ENCODE data around the gene USP35. TPM values are rescaled to one million over a fixed set of nuclear protein-coding genes. Genes with fewer than 3 reads are reported as not detected.
A peak's percentile ranks its signal among the peaks of the same experiment; 100 is the strongest.
"Not testable (repeated sequence)": the region's sequence is repeated elsewhere in the genome, so short reads cannot be mapped to it uniquely, and the experiment has no call there.

The USP35 gene
- total and polyA plus RNA-seq, 4 experiments from 2014 or later = 0.11 to 14.3 (median 6.8) TPM

GRCh38 chr11:78230161-78230877, 41.6 kb downstream of the USP35 start:
- Histone ChIP-seq H3K4me3 (ENCODE audit: low read length in 2 of 2) (no peak overlapping the region), H3K27ac (ENCODE audit: low read depth, low read length) (no peak overlapping the region), H3K4me1 (ENCODE audit: insufficient read depth, low read length) (no peaks in the 10 kb centered on the region), H3K27me3 (ENCODE audit: insufficient read depth, low read length) (no peaks in the 10 kb centered on the region), H3K9me3 (ENCODE audit: control insufficient read depth in 1 of 2, low read length in 2 of 2) (no peaks in the 10 kb centered on the region), H3K36me3 (ENCODE audit: insufficient read depth, low read length) (no peaks in the 10 kb centered on the region)
- Mint-ChIP-seq H3K9me3 (no peaks in the 10 kb centered on the region), H3K36me3 (peaks cover under 1 to 4% of the 10 kb centered on the region in 2 donors), H3K27me3 (no peaks in the 10 kb centered on the region), H3K27ac (peak overlapping the region in 1 of 7 donors; percentile 1), H3K4me1 (peaks cover 3 to 8% (median 5%) of the 10 kb centered on the region in 4 donors), H3K4me3 (no peak overlapping the region)
- ChIA-PET CTCF (ENCODE audit: partially characterized antibody) (no interaction called here), POLR2A (ENCODE audit: partially characterized antibody) (no interaction called here)
- no peak for DNase-seq
- intact Hi-C loops (cut with micrococcal nuclease) = no loop called here

GRCh38 chr11:78231962-78232501, 43.3 kb downstream of the USP35 start:
- Histone ChIP-seq H3K27me3 (ENCODE audit: insufficient read depth, low read length) (no peaks in the 10 kb centered on the region), H3K9me3 (ENCODE audit: control insufficient read depth in 1 of 2, low read length in 2 of 2) (no peaks in the 10 kb centered on the region), H3K4me3 (ENCODE audit: low read length in 2 of 2) (no peak overlapping the region), H3K36me3 (ENCODE audit: insufficient read depth, low read length) (no peaks in the 10 kb centered on the region), H3K27ac (ENCODE audit: low read depth, low read length) (no peak overlapping the region), H3K4me1 (ENCODE audit: insufficient read depth, low read length) (no peaks in the 10 kb centered on the region)
- Mint-ChIP-seq H3K9me3 (peaks cover 0 to under 1% (median 0%) of the 10 kb centered on the region in 8 donors), H3K4me1 (peaks cover 3 to 8% (median 5%) of the 10 kb centered on the region in 4 donors), H3K27me3 (no peaks in the 10 kb centered on the region), H3K4me3 (no peak overlapping the region), H3K27ac (no peak overlapping the region), H3K36me3 (peaks cover 9 to 11% of the 10 kb centered on the region in 2 donors)
- ChIA-PET POLR2A (ENCODE audit: partially characterized antibody) (no interaction called here), CTCF (ENCODE audit: partially characterized antibody) (no interaction called here)
- intact Hi-C loops (cut with micrococcal nuclease) = no loop called here
- DNase-seq = no peak

- H3K4me3 ChIP-seq (ENCODE audit: low read length in 2 of 2); H3K4me1 Mint-ChIP-seq; H3K4me1 ChIP-seq (ENCODE audit: insufficient read depth, low read length); H3K27me3 Mint-ChIP-seq; H3K27ac Mint-ChIP-seq; POLR2A ChIA-PET (ENCODE audit: partially characterized antibody); H3K9me3 ChIP-seq (ENCODE audit: control insufficient read depth in 1 of 2, low read length in 2 of 2); H3K36me3 ChIP-seq (ENCODE audit: insufficient read depth, low read length); H3K4me3 Mint-ChIP-seq; DNase-seq; H3K27me3 ChIP-seq (ENCODE audit: insufficient read depth, low read length); intact Hi-C loops (cut with micrococcal nuclease); H3K9me3 Mint-ChIP-seq; H3K27ac ChIP-seq (ENCODE audit: low read depth, low read length): not testable (repeated sequence)
- peaks cover 9 to 21% of the 10 kb centered on the region in 2 donors for H3K36me3 Mint-ChIP-seq
- CTCF ChIA-PET (ENCODE audit: partially characterized antibody) = interaction anchor here (0.7 kb wide), 1 partner anchor 42 kb away, joined by 3 read pairs; no protein-coding TSS in a partner anchor
Observed at GRCh38 chr11:78233046-78233445, 44.3 kb downstream of the USP35 start.

DNA sequence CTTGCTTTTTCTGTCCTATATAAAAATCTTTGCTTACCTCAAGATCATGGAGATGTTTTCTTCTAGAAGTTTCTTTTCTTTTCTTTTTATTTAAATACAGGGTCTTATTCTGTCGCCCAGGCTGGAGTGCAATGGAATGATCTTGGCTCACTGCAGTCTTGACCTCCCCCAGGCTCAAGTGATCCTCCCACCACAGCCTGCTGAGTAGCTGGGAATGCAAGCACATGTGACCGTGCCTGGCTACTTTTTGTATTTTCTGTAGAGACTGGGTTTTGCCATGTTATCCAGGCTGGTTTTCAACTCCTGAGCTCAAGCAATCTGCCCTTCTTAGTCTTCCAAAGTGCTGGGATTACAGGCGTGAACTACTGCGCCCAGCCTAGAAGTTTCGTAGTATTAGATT, 45.3 kb downstream of the USP35 start:
- Histone ChIP-seq H3K36me3 (ENCODE audit: insufficient read depth, low read length) (no peaks in the 10 kb centered on the region), H3K27ac (ENCODE audit: low read depth, low read length) (no peak overlapping the region), H3K4me3 (ENCODE audit: low read length in 2 of 2) (no peak overlapping the region), H3K27me3 (ENCODE audit: insufficient read depth, low read length) (no peaks in the 10 kb centered on the region), H3K9me3 (ENCODE audit: control insufficient read depth in 1 of 2, low read length in 2 of 2) (no peaks in the 10 kb centered on the region), H3K4me1 (ENCODE audit: insufficient read depth, low read length) (no peaks in the 10 kb centered on the region)
- Mint-ChIP-seq H3K4me3 (no peak overlapping the region), H3K9me3 (peaks cover 0 to 6% (median 1%) of the 10 kb centered on the region in 8 donors), H3K27me3 (no peaks in the 10 kb centered on the region), H3K4me1 (peaks cover 3 to 8% (median 5%) of the 10 kb centered on the region in 4 donors), H3K36me3 (peaks cover 9 to 26% of the 10 kb centered on the region in 2 donors), H3K27ac (no peak overlapping the region)
- ChIA-PET POLR2A (ENCODE audit: partially characterized antibody) (no interaction called here), CTCF (ENCODE audit: partially characterized antibody) (no interaction called here)
- no peak for DNase-seq
- intact Hi-C loops (cut with micrococcal nuclease) = no loop called here

DNA sequence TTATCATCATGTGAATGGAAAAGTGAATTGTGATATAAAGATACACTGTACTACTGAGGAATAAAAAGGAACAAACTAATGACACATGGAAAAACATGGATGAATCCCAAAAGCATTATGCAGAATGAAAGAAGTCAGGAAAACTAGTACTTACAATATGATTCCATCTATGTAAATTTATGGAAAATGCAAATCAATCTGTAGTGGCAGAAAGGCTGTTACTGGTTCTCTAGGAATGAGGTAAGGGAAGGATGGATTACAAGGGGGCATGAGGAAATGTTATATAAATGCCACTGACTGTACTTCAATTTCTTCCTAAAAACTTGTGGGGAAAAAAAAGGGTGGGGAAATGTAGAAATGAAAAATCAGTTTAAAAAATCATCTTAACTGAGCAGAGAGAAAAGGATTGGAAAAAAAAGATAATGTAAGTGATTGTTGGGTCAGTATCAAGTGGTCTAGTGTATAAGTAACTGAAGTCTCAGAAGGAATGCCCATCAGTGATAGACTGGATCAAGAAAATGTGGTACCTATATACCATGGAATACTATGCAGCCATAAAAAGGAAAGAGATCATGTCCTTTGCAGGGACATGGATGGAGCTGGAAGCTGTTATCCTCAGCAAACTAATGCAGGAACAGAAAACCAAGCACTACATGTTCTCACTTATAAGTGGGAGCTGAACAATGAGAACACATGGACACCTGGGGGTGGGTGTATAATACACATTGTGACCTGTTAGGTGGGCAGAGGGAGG, 48.8 kb downstream of the USP35 start:
- Histone ChIP-seq H3K27me3 (ENCODE audit: insufficient read depth, low read length) (no peaks in the 10 kb centered on the region), H3K9me3 (ENCODE audit: control insufficient read depth in 1 of 2, low read length in 2 of 2) (peaks cover 0 to 4% of the 10 kb centered on the region in 2 donors), H3K27ac (ENCODE audit: low read depth, low read length) (no peak overlapping the region), H3K4me1 (ENCODE audit: insufficient read depth, low read length) (no peaks in the 10 kb centered on the region), H3K36me3 (ENCODE audit: insufficient read depth, low read length) (no peaks in the 10 kb centered on the region), H3K4me3 (ENCODE audit: low read length in 2 of 2) (no peak overlapping the region)
- Mint-ChIP-seq H3K4me3 (no peak overlapping the region), H3K36me3 (peaks cover 9 to 40% of the 10 kb centered on the region in 2 donors), H3K9me3 (peaks cover 0 to 30% (median 18%) of the 10 kb centered on the region in 8 donors), H3K4me1 (no peaks in the 10 kb centered on the region), H3K27ac (no peak overlapping the region), H3K27me3 (no peaks in the 10 kb centered on the region)
- ChIA-PET POLR2A (ENCODE audit: partially characterized antibody) (no interaction called here), CTCF (ENCODE audit: partially characterized antibody) (no interaction called here)
- no peak for DNase-seq
- intact Hi-C loops (cut with micrococcal nuclease) = no loop called here

DNA sequence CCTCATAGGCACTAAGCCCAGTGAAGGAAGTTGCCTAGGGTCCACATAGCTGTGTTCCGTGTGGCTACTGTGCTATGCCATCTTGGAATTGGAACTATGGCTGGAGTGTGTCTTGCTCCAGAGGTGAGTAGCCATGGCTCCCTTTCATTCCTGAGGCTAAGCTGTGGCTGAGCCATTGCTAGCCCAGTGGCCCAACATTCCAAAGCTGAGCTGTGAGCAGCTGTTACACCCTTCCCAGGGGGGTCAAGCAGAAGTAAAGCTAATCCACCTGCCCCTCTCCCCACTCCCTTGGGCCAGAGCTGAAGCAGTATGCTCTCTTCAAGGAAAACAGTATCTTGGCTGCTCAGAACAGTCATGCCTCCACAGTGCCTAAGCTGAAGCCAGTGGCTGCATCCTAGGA, 51.1 kb downstream of the USP35 start:
- Histone ChIP-seq H3K27me3 (ENCODE audit: insufficient read depth, low read length) (no peaks in the 10 kb centered on the region), H3K27ac (ENCODE audit: low read depth, low read length) (no peak overlapping the region), H3K4me1 (ENCODE audit: insufficient read depth, low read length) (no peaks in the 10 kb centered on the region), H3K9me3 (ENCODE audit: control insufficient read depth in 1 of 2, low read length in 2 of 2) (peaks cover 0 to 4% of the 10 kb centered on the region in 2 donors), H3K4me3 (ENCODE audit: low read length in 2 of 2) (no peak overlapping the region), H3K36me3 (ENCODE audit: insufficient read depth, low read length) (no peaks in the 10 kb centered on the region)
- Mint-ChIP-seq H3K36me3 (peaks cover 9 to 42% of the 10 kb centered on the region in 2 donors), H3K27ac (no peak overlapping the region), H3K9me3 (peaks cover 0 to 35% (median 21%) of the 10 kb centered on the region in 8 donors), H3K4me1 (peaks cover 0 to 3% (median 0%) of the 10 kb centered on the region in 4 donors), H3K27me3 (no peaks in the 10 kb centered on the region), H3K4me3 (no peak overlapping the region)
- ChIA-PET CTCF (ENCODE audit: partially characterized antibody) (interaction anchor here (1.5 kb wide), 1 partner anchor 78 kb away, joined by 3 read pairs; no protein-coding TSS in a partner anchor), POLR2A (ENCODE audit: partially characterized antibody) (no interaction called here)
- intact Hi-C loops (cut with micrococcal nuclease) = no loop called here
- no peak for DNase-seq

DNA sequence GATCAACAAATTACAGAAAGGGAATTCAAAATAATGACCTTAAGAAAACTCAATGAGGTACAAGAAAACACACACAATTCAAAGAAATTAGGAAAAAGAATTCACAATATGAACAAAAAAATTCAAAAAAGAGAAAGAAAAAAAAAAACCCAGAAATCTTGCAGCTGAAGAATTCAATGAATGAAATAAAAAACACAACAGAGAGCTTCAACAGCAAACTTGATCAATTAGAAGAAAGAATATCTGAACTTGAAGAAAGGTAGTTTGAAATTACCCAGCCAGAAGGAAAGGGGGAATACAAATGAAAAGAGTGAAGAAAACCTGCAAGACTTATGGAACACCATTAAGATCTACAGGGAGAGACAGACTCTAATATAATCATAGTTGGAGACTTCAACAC, 52.8 kb downstream of the USP35 start:
- no peak overlapping the region for H3K27ac Mint-ChIP-seq
- POLR2A ChIA-PET (ENCODE audit: partially characterized antibody) = no interaction called here
- no peak for DNase-seq
- no peaks in the 10 kb centered on the region for H3K27me3 ChIP-seq (ENCODE audit: insufficient read depth, low read length)
- no peak overlapping the region for H3K4me3 Mint-ChIP-seq
- intact Hi-C loops (cut with micrococcal nuclease) = no loop called here
- H3K36me3 Mint-ChIP-seq = peaks cover 3 to 36% of the 10 kb centered on the region in 2 donors
- H3K4me1 Mint-ChIP-seq = peaks cover 0 to 3% (median 0%) of the 10 kb centered on the region in 4 donors
- no peaks in the 10 kb centered on the region for H3K36me3 ChIP-seq (ENCODE audit: insufficient read depth, low read length)
- peaks cover 0 to 43% (median 21%) of the 10 kb centered on the region in 8 donors for H3K9me3 Mint-ChIP-seq
- no peaks in the 10 kb centered on the region for H3K27me3 Mint-ChIP-seq
- no peaks in the 10 kb centered on the region for H3K4me1 ChIP-seq (ENCODE audit: insufficient read depth, low read length)
- H3K4me3 ChIP-seq (ENCODE audit: low read length in 2 of 2) = no peak overlapping the region
- CTCF ChIA-PET (ENCODE audit: partially characterized antibody) = no interaction called here
- peaks cover 0 to 4% of the 10 kb centered on the region in 2 donors for H3K9me3 ChIP-seq (ENCODE audit: control insufficient read depth in 1 of 2, low read length in 2 of 2)
- no peak overlapping the region for H3K27ac ChIP-seq (ENCODE audit: low read depth, low read length)

Data from CD4-positive, alpha-beta memory T cell (primary cell).